HepG2 (cell line): ENCODE data around the gene NXPE3. TPM values are rescaled to one million over a fixed set of nuclear protein-coding genes. Genes with fewer than 3 reads are reported as not detected.

ENCODE experiments used
- ATF7-NPFF ChIP-seq: sonication (generic); formaldehyde crosslinking; IDR thresholded peaks from 2 replicates; pipeline ENCODE4 v1.8.1; 2023; ENCODE audit warnings: mild to moderate bottlenecking, low read depth, missing genetic modification reagents, moderate library complexity
- E2F1 ChIP-seq: sonication (generic); formaldehyde crosslinking; IDR thresholded peaks from 2 replicates; pipeline ENCODE4 v1.5.0; 2020; ENCODE audit warnings: missing genetic modification reagents
- ELK4 ChIP-seq: sonication (generic); formaldehyde crosslinking; IDR thresholded peaks from 2 replicates; pipeline ENCODE4 v1.9.0; 2021; ENCODE audit warnings: missing genetic modification reagents, borderline replicate concordance
- GTF3A ChIP-seq: sonication (generic); formaldehyde crosslinking; conservative IDR thresholded peaks from 2 replicates; pipeline ENCODE4 v1.4.0; 2020; ENCODE audit warnings: mild to moderate bottlenecking, missing genetic modification reagents
- HOMEZ ChIP-seq: IDR thresholded peaks from 2 replicates; pipeline ENCODE4 v1.6.1; 2016; ENCODE audit warnings: low read depth
- ISX ChIP-seq: sonication (generic); formaldehyde crosslinking; conservative IDR thresholded peaks from 2 replicates; pipeline ENCODE4 v1.5.0; 2020; ENCODE audit warnings: missing genetic modification reagents
- MAX ChIP-seq: IDR thresholded peaks from 2 replicates; pipeline ENCODE4 v1.6.1; 2012; ENCODE audit warnings: inconsistent platforms
- MLX ChIP-seq: IDR thresholded peaks from 2 replicates; pipeline ENCODE4 v1.6.1; 2016
- MTERF4 ChIP-seq: sonication (generic); formaldehyde crosslinking; IDR thresholded peaks from 2 replicates; pipeline ENCODE4 v1.8.0; 2023; ENCODE audit warnings: mild to moderate bottlenecking, missing genetic modification reagents
- NFKB2 ChIP-seq: sonication (generic); formaldehyde crosslinking; IDR thresholded peaks from 2 replicates; pipeline ENCODE4 v1.4.0; 2020; ENCODE audit warnings: missing genetic modification reagents, borderline replicate concordance
- RFXAP ChIP-seq: sonication (generic); formaldehyde crosslinking; IDR thresholded peaks from 2 replicates; pipeline ENCODE4 v1.4.0; 2020; ENCODE audit warnings: missing genetic modification reagents, borderline replicate concordance
- SNRNP70 ChIP-seq: fragments of 200-400 bp; formaldehyde crosslinking; IDR thresholded peaks from 2 replicates; pipeline ENCODE4 v1.6.1; 2017; ENCODE audit warnings: mild to moderate bottlenecking, low read depth, low read length, moderate library complexity
- TFDP1 ChIP-seq: IDR thresholded peaks from 2 replicates; pipeline ENCODE4 v1.6.1; 2016; ENCODE audit warnings: missing compliant biosample characterization, missing genetic modification reagents, borderline replicate concordance
- THYN1 ChIP-seq: sonication (generic); formaldehyde crosslinking; IDR thresholded peaks from 2 replicates; pipeline ENCODE4 v1.8.1; 2023; ENCODE audit warnings: low read depth, mild to moderate bottlenecking, moderate library complexity, missing genetic modification reagents, borderline replicate concordance
- ZBTB1 ChIP-seq: sonication (generic); formaldehyde crosslinking; IDR thresholded peaks from 2 replicates; pipeline ENCODE4 v1.4.0; 2020; ENCODE audit warnings: missing genetic modification reagents, borderline replicate concordance
- ZMYM4 ChIP-seq: sonication (generic); formaldehyde crosslinking; IDR thresholded peaks from 2 replicates; pipeline ENCODE4 v1.8.1; 2023; ENCODE audit warnings: mild to moderate bottlenecking, missing genetic modification reagents
- ZNF343 ChIP-seq: sonication (generic); formaldehyde crosslinking; IDR thresholded peaks from 2 replicates; pipeline ENCODE4 v1.4.0; 2020; ENCODE audit warnings: mild to moderate bottlenecking, missing genetic modification reagents
- ZNF510 ChIP-seq: sonication (generic); formaldehyde crosslinking; IDR thresholded peaks from 2 replicates; pipeline ENCODE4 v1.4.0; 2020; ENCODE audit warnings: low read depth, mild to moderate bottlenecking, missing genetic modification reagents
- ZNF567 ChIP-seq: sonication (generic); formaldehyde crosslinking; IDR thresholded peaks from 2 replicates; pipeline ENCODE4 v1.8.1; 2023; ENCODE audit warnings: mild to moderate bottlenecking, missing genetic modification reagents, borderline replicate concordance
- ZNF737 ChIP-seq: sonication (generic); formaldehyde crosslinking; IDR thresholded peaks from 2 replicates; pipeline ENCODE4 v1.5.0; 2020; ENCODE audit warnings: missing genetic modification reagents, mild to moderate bottlenecking, borderline replicate concordance
- ZNF782 ChIP-seq: sonication (generic); formaldehyde crosslinking; IDR thresholded peaks from 2 replicates; pipeline ENCODE4 v1.4.0; 2020; ENCODE audit warnings: missing genetic modification reagents, mild to moderate bottlenecking, borderline replicate concordance
- polyA plus RNA-seq, 8 experiments: library from polyadenylated mRNA; depleted of rRNA in 3 of 8; stranded (reverse) in 7 of 8; unstranded in 1 of 8; fragments of >200 nt; fragmentation: Illumina TruSeq in 4 of 8; extraction: Trizol in 4 of 8; gene quantifications; 2 replicates each; pipeline versions ENCODE4 v1.2.1 to v1.2.3, GENCODE V29; 2011 to 2016; ENCODE audit warnings: low read depth in 4 of 8, missing spikeins in 1 of 8, mixed read lengths in 1 of 8; ENCODE audit not compliant: insufficient read depth in 1 of 8
- total RNA-seq, 5 experiments: library from RNA; depleted of rRNA; stranded (reverse); fragments of >200 nt; fragmentation: Illumina TruSeq; extraction: Trizol; gene quantifications; 2 replicates each; pipeline ENCODE4 v1.2.3, GENCODE V29; 2016; ENCODE audit warnings: low read depth in 1 of 5

The NXPE3 gene
- total and polyA plus RNA-seq, 2 of the 13 experiments (the other 11 are each of a cell fraction or from before 2014, with no cell fraction given): 3.5 to 4.7 TPM

- peak; percentile 49; the same call in 1 of the 2 replicates for TF ChIP-seq HOMEZ
- TF ChIP-seq ZMYM4 (CRISPR knock-in tag): peak; percentile 94
- peak; percentile 52; the same call in 1 of the 2 replicates for TF ChIP-seq NFKB2
- peak; percentile 85 for TF ChIP-seq MAX
- TF ChIP-seq MLX: no peak
- TF ChIP-seq ZBTB1 (CRISPR knock-in tag): no peak
- peak; percentile 44; the same call in 1 of the 2 replicates for TF ChIP-seq TFDP1 (CRISPR knock-in tag)
- no peak for TF ChIP-seq ZNF510 (CRISPR knock-in tag)
- no peak for TF ChIP-seq ZNF782 (CRISPR knock-in tag)
- no peak for TF ChIP-seq ELK4 (CRISPR knock-in tag)
- TF ChIP-seq ZNF737 (CRISPR knock-in tag): no peak
- TF ChIP-seq ZNF567 (CRISPR knock-in tag): peak; percentile 48; the same call in 1 of the 2 replicates
- peak; percentile 50; the same call in 1 of the 2 replicates for TF ChIP-seq E2F1
- TF ChIP-seq SNRNP70: no peak
- no peak; the same call in 1 of the 2 replicates for TF ChIP-seq ISX (CRISPR knock-in tag)
- no peak for TF ChIP-seq ZNF343 (CRISPR knock-in tag)
- TF ChIP-seq MTERF4: peak; percentile 17; the same call in 1 of the 2 replicates
- TF ChIP-seq ATF7-NPFF (CRISPR knock-in tag): peak; percentile 94
- no peak for TF ChIP-seq THYN1 (CRISPR knock-in tag)
- TF ChIP-seq GTF3A: no peak
- peak; percentile 65; the same call in 1 of the 2 replicates for TF ChIP-seq RFXAP (CRISPR knock-in tag)
Observed at GRCh38 chr3:101848754-101849713, 70.0 kb downstream of the NXPE3 start, which contains the start of gene NFKBIZ (continued).
